Renal cortical epithelial cell (primary cell): ENCODE results near the gene ACOT9. TPM values are rescaled to one million over a fixed set of nuclear protein-coding genes. Genes with fewer than 3 reads are reported as not detected.
"Not testable (repeated sequence)": the region's sequence is repeated elsewhere in the genome, so short reads cannot be mapped to it uniquely, and the experiment has no call there.

Source experiments
- DNase-seq: peaks from one replicate; pipeline ENCODE4 v3.0.0-alpha.2; 2011; ENCODE audit warnings: low read depth
- total RNA-seq: library from RNA; depleted of rRNA; stranded (reverse); fragments of >200 nt; gene quantifications from 2 replicates; pipeline ENCODE4 v1.2.3, GENCODE V29; 2014

ACOT9 gene
- total RNA-seq, 1 donor from 2014 or later: 51.2 TPM

DNA sequence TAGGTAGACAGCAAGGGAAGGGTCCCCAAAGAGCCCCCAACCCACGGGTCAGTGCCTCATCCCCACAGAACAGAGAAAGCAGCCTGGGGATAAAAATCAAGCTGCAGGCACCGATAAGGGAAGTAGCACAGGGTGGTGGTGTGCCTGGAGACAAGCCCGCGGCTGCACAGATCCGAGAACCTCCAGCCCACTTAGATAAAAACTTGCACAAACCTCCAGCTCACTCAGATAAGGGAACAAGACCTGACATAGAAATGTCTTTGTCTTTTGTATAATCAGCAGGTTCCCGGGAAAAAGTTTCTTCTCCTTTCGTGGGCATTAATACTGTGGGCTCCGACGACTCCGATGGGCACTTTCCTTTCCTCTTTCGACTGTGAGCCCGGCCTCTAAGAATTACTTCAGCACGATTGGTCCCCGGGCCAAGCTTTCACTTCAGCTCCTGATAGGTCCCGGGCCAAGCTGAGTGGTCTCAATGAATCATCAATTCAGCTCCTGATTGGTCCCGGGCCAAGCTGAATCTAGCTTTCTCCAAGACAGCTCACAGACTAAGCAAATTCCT lies 43.4 kb downstream of the ACOT9 start:
- DNase-seq: no peak

DNA sequence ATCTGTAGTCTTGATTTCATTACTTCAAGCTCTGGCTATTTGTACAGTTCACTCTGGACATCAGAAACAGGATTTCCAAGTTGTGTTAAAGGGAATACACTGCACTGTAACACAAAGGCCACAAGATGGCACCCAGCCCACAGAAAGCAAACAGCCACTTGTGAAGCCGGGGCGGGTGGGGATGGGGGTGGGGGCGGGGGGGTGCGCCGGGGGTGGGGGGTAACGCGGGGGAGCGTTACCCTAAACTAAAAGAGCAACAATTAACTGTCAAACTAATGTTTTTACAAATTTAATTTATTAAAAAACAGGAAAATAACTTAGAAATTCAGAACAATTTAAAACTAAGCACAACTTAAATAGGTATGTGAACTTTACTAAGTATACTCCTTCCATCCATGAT lies 48.5 kb downstream of the ACOT9 start:
- DNase-seq: peak; percentile 47

DNA sequence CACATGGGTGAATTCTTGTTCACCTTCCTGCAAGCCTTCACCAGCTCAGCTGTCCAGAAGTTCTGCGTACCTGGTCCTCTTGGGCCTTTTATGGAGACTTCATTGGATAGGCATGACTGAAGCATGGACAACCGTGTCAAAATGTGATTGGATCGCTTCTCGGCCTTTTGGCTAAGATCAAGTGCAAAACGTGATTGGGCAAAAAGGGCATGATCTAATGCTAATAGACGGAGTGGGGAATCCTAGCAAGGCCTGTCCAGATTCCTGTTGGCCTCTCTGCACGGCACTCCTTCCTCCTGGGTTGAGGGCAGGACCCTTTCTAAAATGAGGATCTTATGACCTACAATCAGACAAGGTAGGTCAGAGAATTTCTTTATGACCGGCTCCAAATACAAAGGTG lies 50.9 kb downstream of the ACOT9 start:
- no peak for DNase-seq

DNA sequence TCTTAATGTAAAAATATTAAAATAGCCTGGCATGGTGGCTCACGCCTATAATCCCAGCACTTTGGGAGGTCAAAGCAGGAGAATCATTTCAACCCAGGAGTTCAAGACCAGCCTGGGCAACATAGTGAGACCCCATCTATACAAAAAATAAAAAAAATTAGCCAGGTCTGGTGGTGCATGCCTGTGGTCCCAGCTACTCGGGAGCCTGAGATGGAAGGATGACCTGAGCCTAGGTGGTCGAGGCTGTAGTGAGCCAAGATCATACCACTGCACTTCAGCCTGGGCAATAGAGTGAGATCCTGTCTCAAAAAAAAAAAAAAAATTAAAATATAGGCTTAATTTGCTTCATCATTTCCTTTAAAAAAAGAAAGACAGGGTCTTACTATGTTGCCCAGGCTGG lies 66.6 kb downstream of the ACOT9 start:
- not testable (repeated sequence) for DNase-seq

DNA sequence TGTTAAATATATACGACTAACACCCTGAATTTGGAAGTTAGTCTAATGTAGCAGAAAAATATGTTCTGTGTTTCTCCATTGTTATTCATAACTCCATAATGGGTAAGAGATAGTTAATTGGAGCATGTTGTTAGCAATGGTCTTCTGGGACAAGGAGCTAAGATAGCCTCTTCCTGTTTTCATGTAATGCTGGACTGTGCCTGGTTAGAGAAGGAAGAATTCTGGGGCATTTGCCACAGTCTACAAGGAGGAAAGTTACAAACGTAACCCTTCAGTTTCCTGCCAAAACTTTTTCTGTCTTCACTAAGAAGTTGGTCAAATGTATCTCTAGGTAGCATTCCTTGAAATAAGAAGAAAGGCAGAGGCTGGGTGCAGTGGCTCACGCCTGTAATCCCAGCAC lies 70.0 kb downstream of the ACOT9 start:
- no peak for DNase-seq

DNA sequence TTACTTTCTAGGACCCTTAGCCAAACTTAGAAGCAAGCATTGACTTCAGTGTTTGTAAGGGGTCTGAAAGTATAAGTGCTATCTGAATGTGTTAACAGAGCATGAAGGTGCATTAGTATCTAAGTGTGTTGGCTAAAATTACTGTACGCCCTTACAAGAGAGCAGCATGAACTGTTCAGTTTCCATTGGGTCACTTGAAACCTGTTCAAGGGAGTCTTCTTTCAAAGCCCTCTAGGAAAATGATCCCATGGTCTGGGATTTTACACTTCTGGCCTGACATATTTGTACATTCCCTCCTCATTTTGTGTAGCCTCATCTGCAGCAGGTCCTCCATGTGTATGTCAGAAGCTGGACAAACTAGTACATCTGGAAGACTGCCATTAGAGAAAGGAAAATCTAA lies 72.5 kb downstream of the ACOT9 start:
- no peak for DNase-seq

DNA sequence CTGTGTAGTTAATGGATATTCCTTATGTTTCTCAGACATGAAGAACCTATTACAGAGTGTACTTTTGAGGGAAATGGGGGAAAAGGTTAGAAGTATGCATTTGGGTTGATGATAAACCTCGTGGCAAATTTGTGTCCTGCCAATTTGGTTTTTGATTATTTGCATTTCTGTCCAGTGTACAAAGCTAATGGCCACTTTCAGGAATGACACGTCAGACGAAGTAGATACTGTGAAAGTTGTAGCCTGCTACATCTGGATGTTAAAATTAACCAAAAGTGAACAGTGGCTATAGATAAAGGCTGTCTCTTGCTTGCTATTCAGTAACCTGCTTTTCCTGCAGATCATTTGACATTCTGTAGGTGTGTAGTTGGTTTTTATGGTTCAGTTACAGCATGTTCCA lies 74.7 kb downstream of the ACOT9 start:
- no peak for DNase-seq

DNA sequence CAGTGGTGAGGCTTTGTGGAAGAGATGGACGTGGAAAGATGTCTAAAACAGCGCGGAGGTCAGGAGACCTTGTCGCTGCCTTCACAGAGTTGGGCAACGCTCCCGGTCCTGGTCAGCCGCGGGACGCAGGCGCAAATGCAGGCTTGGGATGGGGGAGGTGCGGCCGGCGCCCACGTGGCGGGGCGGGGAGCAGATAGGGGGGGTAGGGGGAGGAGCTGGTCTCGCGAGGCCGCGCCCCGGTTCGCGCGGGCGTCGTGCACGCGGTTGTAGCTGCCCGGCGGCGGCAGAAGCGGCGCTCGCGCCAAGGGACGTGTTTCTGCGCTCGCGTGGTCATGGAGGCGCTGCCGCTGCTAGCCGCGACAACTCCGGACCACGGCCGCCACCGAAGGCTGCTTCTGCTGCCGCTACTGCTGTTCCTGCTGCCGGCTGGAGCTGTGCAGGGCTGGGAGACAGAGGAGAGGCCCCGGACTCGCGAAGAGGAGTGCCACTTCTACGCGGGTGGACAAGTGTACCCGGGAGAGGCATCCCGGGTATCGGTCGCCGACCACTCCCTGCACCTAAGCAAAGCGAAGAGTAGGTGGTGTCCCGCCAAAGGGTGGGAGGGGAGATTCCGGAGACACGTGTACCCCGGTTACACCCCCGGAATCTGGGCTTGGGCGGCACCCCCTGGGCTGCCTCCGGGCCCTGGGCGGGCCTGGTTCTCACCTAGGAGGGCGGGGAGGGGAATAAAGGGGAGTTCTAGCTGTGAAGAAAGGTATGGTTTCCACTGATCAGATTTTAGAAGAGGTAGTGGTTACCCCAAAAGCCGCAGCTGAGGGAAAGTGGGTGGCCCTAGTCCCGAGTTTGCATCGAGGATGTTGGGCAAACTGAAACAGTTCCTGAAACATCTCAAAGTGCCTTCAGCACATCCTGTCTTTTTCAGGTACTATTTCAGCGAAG lies 75.6 kb downstream of the ACOT9 start, which contains the start of gene PRDX4:
Gene PRDX4, plus strand, starts transcription at position 255 of the 939 bp plus-strand sequence. Its CDS starts 78 bp downstream, at position 333.
- peak; percentile 61 for DNase-seq

DNA sequence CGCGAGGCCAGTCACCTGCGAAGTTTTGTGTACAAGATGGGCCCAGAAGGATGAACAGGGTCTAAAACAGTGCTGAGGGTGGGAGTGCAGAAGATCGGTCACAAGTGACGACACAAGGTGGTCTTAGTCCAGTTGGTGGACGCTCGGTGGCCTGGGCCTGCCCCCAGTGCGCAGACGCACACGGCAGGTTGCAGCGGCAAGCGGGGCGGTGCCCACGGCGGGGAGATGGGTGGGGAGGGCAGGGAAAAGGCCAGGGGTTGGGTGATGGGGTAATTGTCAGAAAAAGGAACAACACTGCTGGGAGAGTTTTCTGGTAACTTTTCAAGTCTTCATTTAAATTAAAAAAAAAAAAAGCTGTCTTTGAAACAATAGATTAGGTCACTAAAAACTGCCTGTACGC lies 76.8 kb downstream of the ACOT9 start:
- no peak for DNase-seq

DNA sequence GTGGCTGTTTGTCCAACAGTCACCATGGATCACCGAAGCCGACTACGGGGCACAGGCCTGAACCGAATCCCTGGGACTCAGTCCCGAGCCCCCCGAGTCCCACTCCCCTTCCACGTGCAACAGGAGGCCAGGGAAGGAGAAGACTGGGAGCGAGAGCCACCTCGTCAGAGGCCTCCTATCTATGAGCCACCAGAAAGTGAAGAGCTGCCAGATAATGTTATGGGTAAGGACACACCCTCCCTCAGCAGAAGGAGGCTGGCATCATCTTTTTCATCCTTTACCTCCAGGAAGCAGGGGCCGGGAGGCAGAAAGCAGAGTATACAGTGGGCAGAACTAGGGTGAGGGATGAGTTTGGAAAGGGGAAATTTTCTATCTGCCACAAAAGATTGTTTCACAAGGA lies 78.6 kb downstream of the ACOT9 start:
- DNase-seq: no peak

DNA sequence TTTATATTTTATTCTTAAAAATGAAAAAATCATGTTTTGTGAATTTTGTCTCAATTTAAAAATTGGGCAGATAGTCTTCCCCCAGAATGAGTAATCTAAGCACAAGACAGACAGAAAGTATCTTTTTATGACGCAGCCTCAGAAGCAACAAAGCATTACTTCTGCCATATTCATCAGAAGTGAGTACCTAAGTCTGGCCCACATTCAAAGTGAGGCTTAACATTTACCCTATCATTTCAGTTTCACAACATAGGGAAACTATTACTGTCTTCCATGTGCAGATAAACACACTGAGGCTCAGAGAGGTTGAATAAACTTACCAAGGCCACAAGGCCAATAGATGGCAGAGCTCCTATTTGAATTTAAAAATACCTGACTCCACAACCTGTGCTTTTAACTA lies 80.2 kb downstream of the ACOT9 start:
- DNase-seq: no peak

DNA sequence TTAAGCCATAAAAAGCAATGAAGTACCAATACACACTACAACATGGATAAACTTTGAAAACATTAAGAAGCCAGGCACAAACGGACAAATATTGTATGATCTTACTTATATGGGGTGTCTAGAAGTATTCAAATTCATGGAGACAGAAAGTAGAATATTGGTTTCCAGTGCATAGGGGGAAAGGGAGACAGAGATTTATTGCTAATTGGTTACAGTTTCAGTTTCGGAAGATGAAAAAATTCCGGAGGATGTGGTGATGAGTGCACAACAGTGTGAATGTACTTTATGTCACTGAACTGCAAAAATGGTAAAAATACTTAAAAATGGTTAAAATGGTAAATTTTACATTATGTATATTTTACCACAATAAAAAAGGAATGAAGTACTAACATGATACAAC lies 80.9 kb downstream of the ACOT9 start:
- no peak for DNase-seq

DNA sequence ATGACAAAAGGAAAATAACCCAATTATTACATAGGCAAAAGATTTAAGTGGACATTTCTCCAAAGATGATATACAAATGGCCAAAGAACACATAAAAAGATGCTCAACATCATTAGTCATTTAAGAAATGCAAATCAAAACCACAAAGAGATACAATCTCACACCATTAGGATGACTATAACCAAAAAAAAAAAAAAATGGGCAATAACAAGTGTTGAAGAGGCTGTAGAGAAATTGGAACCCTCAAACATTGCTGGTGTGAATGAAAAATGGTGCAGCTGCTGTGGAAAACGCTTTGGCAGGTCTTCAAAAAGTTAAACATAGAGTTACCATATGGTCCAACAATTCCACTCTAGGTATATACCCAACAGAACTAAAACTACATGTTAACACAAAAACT lies 81.4 kb downstream of the ACOT9 start:
- DNase-seq: no peak

DNA sequence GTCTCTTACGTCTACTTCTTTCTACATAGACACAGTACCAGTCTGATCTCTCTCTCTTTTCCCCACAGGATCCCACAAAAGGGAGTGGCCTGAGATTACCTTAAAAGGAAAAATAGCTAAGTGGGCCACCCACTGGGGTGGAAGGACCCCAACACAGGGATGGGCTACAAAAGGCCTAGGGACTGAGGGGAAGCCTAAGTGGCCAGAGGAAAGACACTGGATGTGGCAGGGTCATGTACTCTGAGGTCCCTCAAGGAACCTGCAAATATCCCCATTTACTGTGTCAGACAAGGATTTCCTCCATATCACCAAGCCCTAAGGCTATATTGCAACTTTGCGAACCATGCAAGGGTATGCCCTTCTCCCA lies 82.3 kb downstream of the ACOT9 start:
- DNase-seq: no peak

DNA sequence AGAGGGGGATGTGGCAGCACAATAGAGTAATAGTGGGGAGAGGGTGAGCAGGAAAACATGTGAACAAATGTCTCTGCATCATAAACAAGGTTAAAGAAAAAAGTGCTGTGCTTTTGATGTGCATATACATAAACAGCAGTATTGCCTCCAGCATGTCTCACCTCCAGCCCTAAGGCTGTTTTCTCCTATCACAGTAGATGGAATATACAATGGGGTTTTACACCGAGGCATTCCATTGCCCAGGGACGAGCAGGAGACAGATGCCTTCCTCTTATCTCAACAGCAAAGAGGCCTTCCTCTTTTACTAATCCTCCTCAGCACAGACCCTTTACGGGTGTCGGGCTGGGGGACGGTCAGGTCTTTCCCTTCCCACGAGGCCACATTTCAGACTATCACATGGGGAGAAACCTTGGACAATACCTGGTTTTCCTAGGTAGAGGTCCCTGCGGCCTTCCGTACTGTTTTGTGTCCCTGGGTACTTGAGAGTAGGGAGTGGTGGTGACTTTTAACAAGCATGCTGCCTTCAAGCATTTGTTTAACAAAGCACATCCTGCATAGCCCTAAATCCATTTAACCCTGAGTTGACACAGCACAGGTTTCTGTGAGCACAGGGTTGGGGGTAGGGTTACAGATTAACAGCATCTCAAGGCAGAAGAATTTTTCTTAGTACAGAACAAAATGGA lies 82.9 kb downstream of the ACOT9 start:
- DNase-seq: not testable (repeated sequence)

DNA sequence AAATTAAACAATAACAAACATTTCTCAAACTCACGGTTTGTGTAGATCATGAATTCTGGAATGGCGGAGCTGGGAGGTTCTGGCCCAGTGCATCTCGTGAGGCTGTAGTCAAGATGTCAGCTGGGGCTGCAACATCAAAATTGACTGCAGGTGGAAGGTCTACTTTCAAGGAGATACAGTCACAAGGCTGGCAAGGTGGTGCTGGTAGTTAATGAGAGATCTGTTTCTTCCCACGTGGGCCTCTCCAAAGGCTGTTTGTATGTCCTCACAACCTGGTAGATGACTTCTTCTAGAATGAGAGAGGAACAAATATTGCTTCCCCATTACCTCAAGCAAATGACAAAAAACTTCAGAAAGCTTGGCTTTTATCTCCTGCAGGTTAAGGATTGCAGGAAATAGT lies 83.7 kb downstream of the ACOT9 start:
- DNase-seq: no peak

DNA sequence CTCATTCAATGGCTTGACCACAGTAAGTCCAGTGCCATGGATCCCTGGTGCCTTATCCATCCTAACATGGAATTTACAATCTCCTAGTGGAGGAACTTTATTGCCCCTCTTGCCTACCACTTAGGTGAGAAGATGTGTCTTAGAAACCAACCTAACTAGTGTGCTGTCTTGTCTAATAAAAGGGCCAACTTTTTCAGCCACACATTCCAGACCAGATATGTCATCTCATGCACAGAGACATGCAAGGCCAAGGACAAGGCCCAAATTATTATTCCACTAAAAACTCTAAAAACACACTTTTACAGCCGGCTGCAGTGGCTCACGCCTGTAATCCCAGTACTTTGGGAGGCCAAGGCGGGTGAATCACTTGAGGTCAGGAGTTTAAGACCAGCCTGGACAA lies 86.4 kb downstream of the ACOT9 start:
- DNase-seq: no peak

DNA sequence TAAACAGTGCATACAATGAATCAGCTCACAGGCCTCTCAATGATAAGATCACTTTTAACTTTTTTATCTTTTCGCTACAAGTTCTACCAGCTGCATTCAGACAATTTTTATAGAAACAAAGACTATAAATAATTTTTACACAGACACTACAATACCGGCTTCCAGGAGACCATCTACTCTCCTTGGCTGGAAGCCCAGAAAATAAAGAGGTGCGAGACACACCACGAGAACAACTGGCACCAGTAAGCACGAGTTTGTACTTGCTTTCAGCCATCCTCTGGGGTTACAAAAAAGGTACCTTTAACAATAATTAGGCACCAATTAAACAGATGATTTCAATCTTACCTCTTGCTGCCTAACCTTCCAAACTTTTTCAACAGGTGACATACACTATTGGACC lies 87.0 kb downstream of the ACOT9 start:
- no peak for DNase-seq

Other genes with a start within 250 kb of the ACOT9 start
- 100 and 200 TPM in 2 replicates for gene PRDX4, start 75.8 kb downstream of the ACOT9 start, total RNA-seq
- 569 and 976 TPM in 2 replicates for gene SAT1, start 39.9 kb upstream of the ACOT9 start, total RNA-seq
- 16.1 and 16.3 TPM in 2 replicates for gene APOO, start 164.7 kb upstream of the ACOT9 start, total RNA-seq
- gene CXorf58, start 164.7 kb upstream of the ACOT9 start, total RNA-seq: not detected in 2 replicates